Measurements from ENCODE around the gene AP3S2. TPM values are rescaled to one million over a fixed set of nuclear protein-coding genes. Genes with fewer than 3 reads are reported as not detected.

AP3S2 gene
- total and polyA plus RNA-seq, 2 experiments from 2014 or later = 9.4 to 93.3 TPM

GRCh38 chr15:89818287-89818686, 75.5 kb downstream of the AP3S2 start (continued):
- no peak for TF ChIP-seq REST (IDR thresholded peaks at IDR 0.05; ENCODE audit: unreplicated experiment)
- no peak for TF ChIP-seq ZNF331 (CRISPR knock-in tag; IDR thresholded peaks at IDR 0.05; ENCODE audit: low read depth)
- no peak for TF ChIP-seq ETS1 (IDR thresholded peaks at IDR 0.05)
- no peak for TF ChIP-seq EZH2phosphoT487 (IDR thresholded peaks at IDR 0.05; ENCODE audit: unreplicated experiment)
- no peak for TF ChIP-seq EZH2 (IDR thresholded peaks at IDR 0.05; ENCODE audit: low read depth, unreplicated experiment)

- Mint-ChIP-seq H3K27ac (no peak overlapping the region), H3K9me3 (peaks cover 14% of the 10 kb centered on the region), H3K27me3 (ENCODE audit: insufficient read depth, low read depth, poor library complexity) (peaks cover 36% of the 10 kb centered on the region), H3K36me3 (ENCODE audit: low read depth) (0 out of 3 replicates have a peak, but pooled peaks cover 6% of the 10 kb centered on the region), H3K4me1 (no peaks in the 10 kb centered on the region; the same call in 2 of the 3 replicates), H3K4me3 (no peak overlapping the region)
- H3K4me3 ChIP-seq = no peak overlapping the region
- no peaks in the 10 kb centered on the region for H3K79me2 ChIP-seq (replicated peaks; ENCODE audit: insufficient read depth)
- no peaks in the 10 kb centered on the region; the same call in 1 of the 2 replicates for H4K20me1 ChIP-seq (replicated peaks; ENCODE audit: insufficient read depth)
- no peaks in the 10 kb centered on the region for H3F3A ChIP-seq (replicated peaks; ENCODE audit: low read depth)
- no peak overlapping the region for H2AFZ ChIP-seq
- H3K4me1 ChIP-seq (ENCODE audit: insufficient read depth) = no peaks in the 10 kb centered on the region
- peaks cover 37% of the 10 kb centered on the region for H3K27me3 ChIP-seq (ENCODE audit: insufficient read depth)
- no peaks in the 10 kb centered on the region for H3K9me2 ChIP-seq (ENCODE audit: insufficient read depth)
- DNase-seq (ENCODE audit: low spot score) (no peak), ATAC-seq (no peak)
- no peak overlapping the region for H3K4me2 ChIP-seq
- no peak overlapping the region for H3K27ac ChIP-seq (ENCODE audit: low read depth)
- no peaks in the 10 kb centered on the region for H3K36me3 ChIP-seq (ENCODE audit: insufficient read depth)
- TF ChIP-seq STAT1 (IDR thresholded peaks at IDR 0.05; ENCODE audit: unreplicated experiment) (no peak), EZH2 (IDR thresholded peaks at IDR 0.05; ENCODE audit: low read depth, unreplicated experiment) (no peak), POLR2AphosphoS5 (IDR thresholded peaks at IDR 0.05; ENCODE audit: low read depth) (no peak), ZNF331 (CRISPR knock-in tag; IDR thresholded peaks at IDR 0.05; ENCODE audit: low read depth) (no peak), ZNF462 (CRISPR knock-in tag; IDR thresholded peaks at IDR 0.05) (no peak), JUNB (IDR thresholded peaks at IDR 0.05; ENCODE audit: unreplicated experiment) (no peak), CTCF (conservative IDR thresholded peaks at IDR 0.05; ENCODE audit: low read depth in 2 of 2) (no peak)
Measured at GRCh38 chr15:89817701-89818280, 76.0 kb downstream of the AP3S2 start.

All from GM23338 (cell line).